HG03025 (cell line): ENCODE measurements around the gene PGLYRP2.

Experiments
- ATAC-seq: cut with Tn5 transposase; IDR thresholded peaks from one replicate; pipeline ENCODE4 v1.9.1; 2021; ENCODE audit warnings: mild to moderate bottlenecking, moderate library complexity; ENCODE audit not compliant: unreplicated experiment, low FRiP score

The PGLYRP2 gene

GRCh38 chr19:15427991-15428471 lies 51.3 kb downstream of the PGLYRP2 start:
- no peak for ATAC-seq

- ATAC-seq = no peak
These were observed 52.0 kb downstream of the PGLYRP2 start for GRCh38 chr19:15427350-15427700.

GRCh38 chr19:15426485-15427349 lies 52.6 kb downstream of the PGLYRP2 start:
- ATAC-seq = no peak

- ATAC-seq = no peak
These were observed 53.9 kb downstream of the PGLYRP2 start for GRCh38 chr19:15425321-15425950.

GRCh38 chr19:15424692-15425272 lies 54.5 kb downstream of the PGLYRP2 start:
- no peak for ATAC-seq

- no peak for ATAC-seq
These were observed 55.2 kb downstream of the PGLYRP2 start for GRCh38 chr19:15424121-15424520.

GRCh38 chr19:15423130-15423529 lies 56.2 kb downstream of the PGLYRP2 start:
- ATAC-seq = no peak

- ATAC-seq = no peak
These were observed 56.8 kb downstream of the PGLYRP2 start for GRCh38 chr19:15422296-15423075.

- no peak for ATAC-seq
These were observed 57.5 kb downstream of the PGLYRP2 start for GRCh38 chr19:15421721-15422260.

- no peak for ATAC-seq
These were observed 58.1 kb downstream of the PGLYRP2 start for GRCh38 chr19:15421136-15421695.

GRCh38 chr19:15419413-15420025 lies 59.8 kb downstream of the PGLYRP2 start:
- ATAC-seq = no peak
